ENCODE results near the gene PLIN4. TPM values are rescaled to one million over a fixed set of nuclear protein-coding genes. Genes with fewer than 3 reads are reported as not detected.

The PLIN4 gene
- total and polyA plus RNA-seq, 9 of the 15 experiments (the other 6 are each of a cell fraction or from before 2014, with no cell fraction given) = 0.04 to 0.16 (median 0.07) TPM; not detected in 3

DNA sequence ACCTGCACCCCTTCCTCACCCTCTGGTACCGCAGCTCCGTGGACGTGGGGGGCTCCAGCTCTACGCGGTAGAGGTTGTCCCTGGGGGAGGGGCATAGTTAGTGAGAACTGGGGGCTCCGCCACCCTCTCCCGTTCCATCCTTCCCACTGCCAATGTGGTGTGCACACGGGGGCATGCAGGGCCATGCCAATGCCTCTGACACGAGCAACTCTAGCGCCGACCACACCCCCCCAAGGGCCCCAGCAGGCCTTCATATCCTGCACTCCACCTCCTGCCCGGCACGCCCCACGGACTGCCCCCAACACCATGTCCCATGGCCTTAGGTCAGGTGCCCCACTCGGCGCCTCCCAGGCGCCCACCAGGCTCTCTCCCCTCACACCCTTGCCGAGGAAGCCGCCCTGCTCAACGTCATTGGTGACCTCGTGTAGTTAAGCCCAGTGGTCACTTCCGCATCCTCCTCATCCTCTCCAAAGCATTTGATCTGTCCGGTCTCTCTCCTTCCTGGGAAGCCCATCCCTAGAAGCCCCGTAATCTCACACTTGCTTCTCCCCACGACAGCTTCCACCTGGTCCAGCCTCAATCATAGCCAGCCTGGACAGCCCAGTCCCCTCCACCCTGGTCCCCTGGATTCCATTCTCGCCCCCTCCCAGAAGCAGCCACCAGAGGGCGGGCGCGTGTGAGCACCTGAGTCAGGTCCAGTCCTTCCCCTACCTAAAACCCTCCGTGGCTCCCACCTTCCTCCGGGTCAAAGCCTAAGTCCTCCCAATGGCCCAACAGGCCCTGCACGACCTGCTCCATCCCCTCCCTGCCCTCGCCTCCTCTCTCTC, 39.1 kb upstream of the PLIN4 start (continued):
- TF ChIP-seq ZFX (CRISPR knock-in tag; IDR thresholded peaks at IDR 0.05) (no peak; the same call in 1 of the 2 replicates), ETV5 (CRISPR knock-in tag; IDR thresholded peaks at IDR 0.05; ENCODE audit: low read depth) (no peak), YBX1 (IDR thresholded peaks at IDR 0.05) (no peak), TAF15 (IDR thresholded peaks at IDR 0.05; ENCODE audit: low read depth, low read length) (no peak), CBFB (CRISPR knock-in tag; IDR thresholded peaks at IDR 0.05) (no peak), FUS (optimal IDR thresholded peaks at IDR 0.05; ENCODE audit: low read depth, low read length) (no peak), BRF1 (IDR thresholded peaks at IDR 0.05; ENCODE audit: borderline replicate concordance, extremely low read depth, insufficient read length) (no peak), FOXJ3 (CRISPR knock-in tag; IDR thresholded peaks at IDR 0.05) (no peak), HDAC6 (IDR thresholded peaks at IDR 0.05; ENCODE audit: low read depth, low read length) (no peak), SIRT6 (IDR thresholded peaks at IDR 0.05; ENCODE audit: low read depth, low read length) (no peak), ZNF785 (CRISPR knock-in tag; IDR thresholded peaks at IDR 0.05) (no peak), SLC30A9 (CRISPR knock-in tag; IDR thresholded peaks at IDR 0.05) (no peak), SRF (CRISPR knock-in tag; IDR thresholded peaks at IDR 0.05) (no peak), GATAD2A (IDR thresholded peaks at IDR 0.05) (no peak)
- TF ChIP-seq, protein P1, sequence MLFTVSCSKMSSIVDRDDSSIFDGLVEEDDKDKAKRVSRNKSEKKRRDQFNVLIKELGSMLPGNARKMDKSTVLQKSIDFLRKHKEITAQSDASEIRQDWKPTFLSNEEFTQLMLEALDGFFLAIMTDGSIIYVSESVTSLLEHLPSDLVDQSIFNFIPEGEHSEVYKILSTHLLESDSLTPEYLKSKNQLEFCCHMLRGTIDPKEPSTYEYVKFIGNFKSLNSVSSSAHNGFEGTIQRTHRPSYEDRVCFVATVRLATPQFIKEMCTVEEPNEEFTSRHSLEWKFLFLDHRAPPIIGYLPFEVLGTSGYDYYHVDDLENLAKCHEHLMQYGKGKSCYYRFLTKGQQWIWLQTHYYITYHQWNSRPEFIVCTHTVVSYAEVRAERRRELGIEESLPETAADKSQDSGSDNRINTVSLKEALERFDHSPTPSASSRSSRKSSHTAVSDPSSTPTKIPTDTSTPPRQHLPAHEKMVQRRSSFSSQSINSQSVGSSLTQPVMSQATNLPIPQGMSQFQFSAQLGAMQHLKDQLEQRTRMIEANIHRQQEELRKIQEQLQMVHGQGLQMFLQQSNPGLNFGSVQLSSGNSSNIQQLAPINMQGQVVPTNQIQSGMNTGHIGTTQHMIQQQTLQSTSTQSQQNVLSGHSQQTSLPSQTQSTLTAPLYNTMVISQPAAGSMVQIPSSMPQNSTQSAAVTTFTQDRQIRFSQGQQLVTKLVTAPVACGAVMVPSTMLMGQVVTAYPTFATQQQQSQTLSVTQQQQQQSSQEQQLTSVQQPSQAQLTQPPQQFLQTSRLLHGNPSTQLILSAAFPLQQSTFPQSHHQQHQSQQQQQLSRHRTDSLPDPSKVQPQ (CRISPR knock-in tag; IDR thresholded peaks at IDR 0.05; ENCODE audit: borderline replicate concordance) = no peak
- TF ChIP-seq, protein P2, sequence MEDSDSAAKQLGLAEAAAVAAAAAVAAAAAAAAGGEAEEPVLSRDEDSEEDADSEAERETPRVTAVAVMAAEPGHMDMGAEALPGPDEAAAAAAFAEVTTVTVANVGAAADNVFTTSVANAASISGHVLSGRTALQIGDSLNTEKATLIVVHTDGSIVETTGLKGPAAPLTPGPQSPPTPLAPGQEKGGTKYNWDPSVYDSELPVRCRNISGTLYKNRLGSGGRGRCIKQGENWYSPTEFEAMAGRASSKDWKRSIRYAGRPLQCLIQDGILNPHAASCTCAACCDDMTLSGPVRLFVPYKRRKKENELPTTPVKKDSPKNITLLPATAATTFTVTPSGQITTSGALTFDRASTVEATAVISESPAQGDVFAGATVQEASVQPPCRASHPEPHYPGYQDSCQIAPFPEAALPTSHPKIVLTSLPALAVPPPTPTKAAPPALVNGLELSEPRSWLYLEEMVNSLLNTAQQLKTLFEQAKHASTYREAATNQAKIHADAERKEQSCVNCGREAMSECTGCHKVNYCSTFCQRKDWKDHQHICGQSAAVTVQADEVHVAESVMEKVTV (CRISPR knock-in tag; IDR thresholded peaks at IDR 0.05) = no peak
- TF ChIP-seq, protein P3, sequence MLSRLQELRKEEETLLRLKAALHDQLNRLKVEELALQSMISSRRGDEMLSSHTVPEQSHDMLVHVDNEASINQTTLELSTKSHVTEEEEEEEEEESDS (CRISPR knock-in tag; IDR thresholded peaks at IDR 0.05) = no peak
- TF ChIP-seq, protein P4, sequence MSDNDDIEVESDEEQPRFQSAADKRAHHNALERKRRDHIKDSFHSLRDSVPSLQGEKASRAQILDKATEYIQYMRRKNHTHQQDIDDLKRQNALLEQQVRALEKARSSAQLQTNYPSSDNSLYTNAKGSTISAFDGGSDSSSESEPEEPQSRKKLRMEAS (CRISPR knock-in tag; IDR thresholded peaks at IDR 0.05) = peak; percentile 57
- TF ChIP-seq, protein P5, sequence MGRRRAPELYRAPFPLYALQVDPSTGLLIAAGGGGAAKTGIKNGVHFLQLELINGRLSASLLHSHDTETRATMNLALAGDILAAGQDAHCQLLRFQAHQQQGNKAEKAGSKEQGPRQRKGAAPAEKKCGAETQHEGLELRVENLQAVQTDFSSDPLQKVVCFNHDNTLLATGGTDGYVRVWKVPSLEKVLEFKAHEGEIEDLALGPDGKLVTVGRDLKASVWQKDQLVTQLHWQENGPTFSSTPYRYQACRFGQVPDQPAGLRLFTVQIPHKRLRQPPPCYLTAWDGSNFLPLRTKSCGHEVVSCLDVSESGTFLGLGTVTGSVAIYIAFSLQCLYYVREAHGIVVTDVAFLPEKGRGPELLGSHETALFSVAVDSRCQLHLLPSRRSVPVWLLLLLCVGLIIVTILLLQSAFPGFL (CRISPR knock-in tag; IDR thresholded peaks at IDR 0.05) = no peak

Measured in K562 (cell line).